HUES6 (cell line): Measurements from ENCODE around the gene MRPL55.

Experiments used
- H3K27ac ChIP-seq: 2 replicates; pipeline ENCODE4 v1.7.0; 2013; ENCODE audit warnings: low read depth, mild to moderate bottlenecking, low read length, inconsistent platforms
- H3K27me3 ChIP-seq: 2 replicates; pipeline ENCODE4 v1.6.1; 2013; ENCODE audit warnings: low read length; ENCODE audit not compliant: control insufficient read depth, insufficient read depth
- H3K36me3 ChIP-seq: 2 replicates; pipeline ENCODE4 v1.6.1; 2013; ENCODE audit warnings: low read length; ENCODE audit not compliant: control insufficient read depth, insufficient read depth
- H3K4me1 ChIP-seq: 2 replicates; pipeline ENCODE4 v1.6.1; 2013; ENCODE audit warnings: low read length; ENCODE audit not compliant: control insufficient read depth, insufficient read depth
- H3K4me3 ChIP-seq: 2 replicates; pipeline ENCODE4 v1.5.1; 2013; ENCODE audit warnings: low read depth, low read length
- H3K9ac ChIP-seq: one replicate; pipeline ENCODE4 v1.6.1; 2013; ENCODE audit warnings: mild to moderate bottlenecking, low read length
- H3K9me3 ChIP-seq: 2 replicates; pipeline ENCODE4 v1.6.1; 2013; ENCODE audit warnings: low read depth, low read length; ENCODE audit not compliant: control insufficient read depth, insufficient read depth

Gene MRPL55

DNA sequence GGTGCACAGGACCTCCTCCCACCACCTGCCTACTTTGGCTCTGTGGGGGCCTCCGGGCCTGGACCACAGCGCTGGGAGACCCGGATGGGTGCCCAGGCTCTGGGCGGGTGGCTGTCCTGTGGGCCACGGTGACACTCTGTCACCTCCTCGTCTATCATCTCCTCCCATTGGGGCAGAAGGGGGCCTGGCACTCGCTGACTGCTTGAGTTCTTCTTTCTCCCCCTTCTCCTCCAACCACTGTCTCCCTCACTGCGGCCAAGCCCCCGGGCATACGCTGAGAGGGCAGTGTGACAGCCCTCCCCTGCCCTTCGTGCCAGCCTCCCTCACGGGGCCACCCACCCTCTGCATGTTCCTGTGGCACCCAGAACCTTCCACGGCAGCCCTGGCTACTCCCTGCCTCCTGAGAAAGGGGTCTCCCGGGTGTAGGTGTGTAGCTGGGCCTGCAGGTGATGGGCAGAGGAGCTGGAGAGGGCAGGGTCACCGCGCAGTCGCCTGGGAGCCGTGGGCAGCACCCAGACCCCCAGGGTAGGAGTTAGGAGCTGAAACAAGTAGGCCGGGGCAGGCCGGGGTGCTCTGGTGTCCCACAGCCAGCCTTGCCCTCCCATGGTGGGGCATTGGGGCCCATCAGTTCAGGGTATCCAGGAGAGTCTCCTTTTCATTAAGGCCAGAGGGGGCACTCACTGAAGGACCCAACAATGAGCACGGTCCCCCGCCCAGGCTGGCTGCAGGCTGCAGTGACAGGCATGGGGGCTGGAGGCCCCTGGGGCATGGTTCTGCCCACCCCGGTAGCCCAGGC, 35.8 kb downstream of the MRPL55 start:
- peaks cover 96% of the 10 kb centered on the region for H3K27me3 ChIP-seq
- H3K36me3 ChIP-seq = no peaks in the 10 kb centered on the region

DNA sequence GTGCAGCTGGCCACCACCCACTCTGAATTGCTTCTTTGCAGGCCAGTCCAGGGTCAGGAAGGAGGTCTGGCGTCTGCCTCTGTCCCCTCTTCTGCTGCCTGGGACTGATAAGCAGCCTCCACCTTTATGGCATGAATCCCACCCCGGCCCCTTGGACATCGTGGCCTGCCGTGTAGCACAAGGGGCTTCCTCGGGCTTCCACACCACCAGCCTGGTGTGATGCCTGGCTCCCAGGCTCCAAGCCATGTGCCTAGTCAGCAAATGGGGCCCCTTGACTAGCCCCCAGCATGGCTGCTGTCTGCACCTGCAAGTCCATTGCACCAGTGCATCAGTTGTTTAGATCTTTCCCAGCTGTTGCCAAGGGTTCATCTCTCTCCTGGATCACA, 36.4 kb downstream of the MRPL55 start:
- Histone ChIP-seq H3K4me1 (peaks cover 8% of the 10 kb centered on the region; the same call in 1 of the 2 replicates), H3K27ac (no peak overlapping the region), H3K36me3 (no peaks in the 10 kb centered on the region), H3K27me3 (peaks cover 98% of the 10 kb centered on the region), H3K4me3 (no peak overlapping the region), H3K9me3 (no peaks in the 10 kb centered on the region), H3K9ac (no peak overlapping the region)

More for the DNA sequence above, 35.8 kb downstream of the MRPL55 start:
- no peak overlapping the region for H3K27ac ChIP-seq
- peaks cover 8% of the 10 kb centered on the region; the same call in 1 of the 2 replicates for H3K4me1 ChIP-seq
- H3K9me3 ChIP-seq = no peaks in the 10 kb centered on the region
- no peak overlapping the region for H3K9ac ChIP-seq
- H3K4me3 ChIP-seq = no peak overlapping the region

DNA sequence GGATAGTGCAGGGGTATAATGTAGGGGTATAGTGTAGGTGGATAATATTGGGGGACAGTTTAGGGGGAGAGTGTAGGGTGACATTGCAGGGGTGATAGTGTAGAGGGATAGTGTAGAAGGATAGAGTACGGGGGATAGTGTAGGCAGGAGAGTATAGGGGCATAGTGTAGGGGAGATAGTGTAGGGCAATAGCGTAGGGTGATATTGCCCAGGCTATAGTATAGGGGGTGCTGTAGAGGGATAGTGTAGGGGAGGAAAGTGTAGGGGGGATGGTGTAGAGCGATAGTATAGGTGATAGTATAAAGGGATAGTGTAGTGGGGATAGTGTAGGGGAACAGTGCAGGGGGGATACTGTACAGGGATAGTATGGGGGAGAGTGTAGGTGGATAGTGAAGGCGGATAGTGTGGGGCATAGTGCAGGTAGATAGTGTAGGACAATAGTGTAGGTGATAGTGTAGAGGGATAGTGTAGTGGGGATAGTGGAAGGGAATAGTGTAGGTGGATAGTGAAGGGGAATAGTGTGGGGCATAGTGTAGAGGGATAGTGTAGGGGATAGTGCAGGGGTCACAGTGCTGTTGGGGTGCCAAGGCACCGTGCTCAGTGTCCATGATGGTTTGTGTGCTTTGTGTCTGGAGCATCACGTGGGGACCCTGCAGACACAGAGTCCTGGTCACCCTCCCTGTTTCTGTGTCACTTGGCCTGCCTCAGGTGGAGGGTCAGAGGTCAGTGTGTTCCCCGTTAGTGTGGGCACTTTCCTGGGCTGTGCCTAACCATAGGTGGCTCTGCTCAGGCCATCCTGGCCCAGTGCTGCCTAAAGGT, 37.1 kb downstream of the MRPL55 start:
- no peak overlapping the region for H3K4me3 ChIP-seq
- H3K4me1 ChIP-seq = peaks cover 8% of the 10 kb centered on the region; the same call in 1 of the 2 replicates
- no peaks in the 10 kb centered on the region for H3K36me3 ChIP-seq
- H3K9me3 ChIP-seq = no peaks in the 10 kb centered on the region
- H3K9ac ChIP-seq = no peak overlapping the region
- peaks cover 98% of the 10 kb centered on the region for H3K27me3 ChIP-seq
- no peak overlapping the region for H3K27ac ChIP-seq

- H3K4me1 ChIP-seq = peaks cover 8% of the 10 kb centered on the region; the same call in 1 of the 2 replicates
- H3K9ac ChIP-seq = no peak overlapping the region
- H3K4me3 ChIP-seq = no peak overlapping the region
- H3K27me3 ChIP-seq = peaks cover 98% of the 10 kb centered on the region
- no peaks in the 10 kb centered on the region for H3K36me3 ChIP-seq
- H3K9me3 ChIP-seq = no peaks in the 10 kb centered on the region
- H3K27ac ChIP-seq = no peak overlapping the region
These were observed 38.2 kb downstream of the MRPL55 start for GRCh38 chr1:228070851-228071250.

GRCh38 chr1:228070173-228070572, 38.9 kb downstream of the MRPL55 start:
- Histone ChIP-seq H3K27me3 (peaks cover 98% of the 10 kb centered on the region), H3K4me3 (no peak overlapping the region), H3K27ac (no peak overlapping the region), H3K4me1 (peaks cover 13% of the 10 kb centered on the region; the same call in 1 of the 2 replicates), H3K9me3 (no peaks in the 10 kb centered on the region), H3K36me3 (no peaks in the 10 kb centered on the region), H3K9ac (no peak overlapping the region)

GRCh38 chr1:228068359-228068758, 40.7 kb downstream of the MRPL55 start:
- no peak overlapping the region for H3K27ac ChIP-seq
- H3K9me3 ChIP-seq = no peaks in the 10 kb centered on the region
- peaks cover 20% of the 10 kb centered on the region; the same call in 1 of the 2 replicates for H3K4me1 ChIP-seq
- no peaks in the 10 kb centered on the region for H3K36me3 ChIP-seq
- H3K27me3 ChIP-seq = peaks cover 96% of the 10 kb centered on the region
- no peak overlapping the region for H3K9ac ChIP-seq
- H3K4me3 ChIP-seq = no peak overlapping the region

GRCh38 chr1:228066891-228067654, 42.0 kb downstream of the MRPL55 start:
- Histone ChIP-seq H3K27me3 (peaks cover 96% of the 10 kb centered on the region), H3K9me3 (no peaks in the 10 kb centered on the region), H3K4me1 (peaks cover 20% of the 10 kb centered on the region; the same call in 1 of the 2 replicates), H3K4me3 (no peak overlapping the region), H3K27ac (no peak overlapping the region), H3K36me3 (no peaks in the 10 kb centered on the region), H3K9ac (no peak overlapping the region)

- Histone ChIP-seq H3K4me3 (no peak overlapping the region), H3K36me3 (no peaks in the 10 kb centered on the region), H3K9ac (no peak overlapping the region), H3K9me3 (no peaks in the 10 kb centered on the region), H3K4me1 (peaks cover 20% of the 10 kb centered on the region; the same call in 1 of the 2 replicates), H3K27ac (no peak overlapping the region), H3K27me3 (peaks cover 96% of the 10 kb centered on the region)
These were observed 42.7 kb downstream of the MRPL55 start for GRCh38 chr1:228066416-228066815.

GRCh38 chr1:228065543-228066347, 43.4 kb downstream of the MRPL55 start:
- no peak overlapping the region for H3K4me3 ChIP-seq
- no peaks in the 10 kb centered on the region for H3K36me3 ChIP-seq
- H3K4me1 ChIP-seq = peaks cover 24% of the 10 kb centered on the region; the same call in 1 of the 2 replicates
- no peak overlapping the region for H3K9ac ChIP-seq
- no peak overlapping the region for H3K27ac ChIP-seq
- peaks cover 96% of the 10 kb centered on the region for H3K27me3 ChIP-seq
- no peaks in the 10 kb centered on the region for H3K9me3 ChIP-seq
